ENCODE results near the gene ATG16L2. TPM values are rescaled to one million over a fixed set of nuclear protein-coding genes. Genes with fewer than 3 reads are reported as not detected.

Gene ATG16L2
- total and polyA plus RNA-seq, 9 of the 15 experiments (the other 6 are each of a cell fraction or from before 2014, with no cell fraction given), result 0.18 to 11.2 (median 6.2) TPM

- TF ChIP-seq ZHX1 (conservative IDR thresholded peaks at IDR 0.05; ENCODE audit: low read length) (peak; percentile 84; the same call in 1 of the 2 replicates), LCOR (CRISPR knock-in tag; IDR thresholded peaks at IDR 0.05) (peak; percentile 89), RB1 (IDR thresholded peaks at IDR 0.05; ENCODE audit: low read depth) (peak; percentile 78; the same call in 1 of the 2 replicates), MNT (conservative IDR thresholded peaks at IDR 0.05) (peak; percentile 89 to 93), E2F6 (IDR thresholded peaks at IDR 0.05; ENCODE audit: borderline replicate concordance in 1 of 2, extremely low read depth in 1 of 2, insufficient read depth in 1 of 2, insufficient read length in 1 of 2, low read depth in 1 of 2, low read length in 1 of 2, poor library complexity in 1 of 2, severe bottlenecking in 1 of 2) (peak; percentile 70 to 82), EP400 (IDR thresholded peaks at IDR 0.05) (peak; percentile 93), ZBTB43 (CRISPR knock-in tag; IDR thresholded peaks at IDR 0.05) (peak; percentile 54; the same call in 1 of the 2 replicates), SIX5 (IDR thresholded peaks at IDR 0.05; ENCODE audit: borderline replicate concordance in 1 of 2, insufficient read depth in 1 of 2, low read depth in 1 of 2, low read length in 2 of 2) (peak; percentile 68 to 82), TFAP4 (CRISPR knock-in tag; IDR thresholded peaks at IDR 0.05; ENCODE audit: borderline replicate concordance) (peak; percentile 88; the same call in 1 of the 2 replicates), SAFB (IDR thresholded peaks at IDR 0.05; ENCODE audit: borderline replicate concordance, low read depth, low read length) (peak; percentile 24; the same call in 1 of the 2 replicates), U2AF2 (optimal IDR thresholded peaks at IDR 0.05; ENCODE audit: low read depth, low read length) (no peak), TEAD4 (IDR thresholded peaks at IDR 0.05; ENCODE audit: low read length) (peak; percentile 69), TEAD4 (CRISPR knock-in tag; IDR thresholded peaks at IDR 0.05; ENCODE audit: borderline replicate concordance) (no peak), PTRF (tag; IDR thresholded peaks at IDR 0.05) (no peak), MAX (CRISPR knock-in tag; IDR thresholded peaks at IDR 0.05) (peak; percentile 80), ZNF583 (CRISPR knock-in tag; IDR thresholded peaks at IDR 0.05) (0 out of 2 replicates have a peak, but pooled peaks have one; percentile 41)
Measured at GRCh38 chr11:72793425-72794367, 20.5 kb upstream of the ATG16L2 start, which contains the start of gene STARD10 (continued).

All from K562 (cell line).